GM18498 (cell line): ENCODE data around the gene BCAN.
"Not testable (repeated sequence)": the region's sequence is repeated elsewhere in the genome, so short reads cannot be mapped to it uniquely, and the experiment has no call there.

Experiments used
- ATAC-seq: cut with Tn5 transposase; IDR thresholded peaks from one replicate; pipeline ENCODE4 v1.9.1; 2021; ENCODE audit warnings: mild to moderate bottlenecking, moderate library complexity; ENCODE audit not compliant: unreplicated experiment

The BCAN gene

GRCh38 chr1:156615946-156616345, 26.0 kb upstream of the BCAN start:
- no peak for ATAC-seq

GRCh38 chr1:156616463-156616862, 25.5 kb upstream of the BCAN start:
- ATAC-seq, result no peak

GRCh38 chr1:156618853-156619581, 22.9 kb upstream of the BCAN start, which contains the start of gene HAPLN2:
TSS of gene HAPLN2 (plus strand) at chr1:156619415. CDS start at chr1:156623491, 4,076 bp downstream.
- ATAC-seq, result no peak

DNA sequence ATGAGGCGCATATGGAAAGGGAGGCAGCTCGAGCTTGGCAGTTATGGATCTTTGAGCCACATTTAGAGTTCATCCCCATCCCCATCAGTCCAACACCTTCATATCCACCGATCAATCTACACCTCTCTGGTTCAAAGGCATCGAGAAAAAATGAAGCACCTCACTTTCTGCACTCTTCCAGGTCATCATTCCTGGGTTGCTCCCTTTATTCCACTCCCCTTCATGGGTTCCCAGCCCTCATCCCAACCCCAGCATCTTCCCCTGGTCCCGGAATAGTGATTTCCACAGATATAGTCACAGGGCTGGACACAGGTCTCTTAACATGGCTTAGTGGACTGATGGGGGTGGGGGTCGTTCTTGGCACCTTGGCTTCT, 22.3 kb upstream of the BCAN start:
- ATAC-seq, result no peak

DNA sequence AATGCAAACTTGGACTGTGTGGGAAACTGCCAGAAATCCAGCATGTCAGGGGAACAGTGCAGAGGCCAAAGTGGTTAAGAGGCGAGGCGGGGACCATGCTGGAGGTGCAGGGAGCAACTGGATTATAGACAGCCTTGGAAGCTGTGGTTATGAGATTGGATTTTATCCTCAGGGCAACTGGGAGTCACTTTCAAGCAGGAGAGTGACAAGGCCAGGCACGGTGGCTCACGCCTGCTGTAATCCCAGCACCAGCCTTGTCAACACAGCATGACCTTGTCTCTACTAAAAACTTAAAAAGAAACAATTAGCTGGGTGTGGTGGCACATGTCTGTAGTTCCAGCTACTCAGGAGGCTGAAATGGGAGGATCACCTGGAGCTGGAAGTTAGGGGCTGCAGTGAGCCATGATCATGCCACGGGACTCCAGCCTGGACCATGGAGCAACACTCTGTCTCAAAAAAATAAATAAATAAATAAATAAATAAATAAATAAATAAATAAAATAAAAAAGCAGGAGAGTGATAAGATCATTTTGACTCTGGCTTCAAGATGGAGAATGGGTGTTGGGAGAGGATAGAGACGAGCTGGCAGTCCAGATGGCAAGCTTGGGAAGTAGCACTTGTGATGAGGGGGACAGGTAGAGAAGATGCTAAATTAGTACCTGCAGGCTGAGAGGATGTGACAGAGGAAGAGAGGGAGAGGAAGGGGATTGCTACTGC, 19.2 kb upstream of the BCAN start:
- ATAC-seq, result no peak

DNA sequence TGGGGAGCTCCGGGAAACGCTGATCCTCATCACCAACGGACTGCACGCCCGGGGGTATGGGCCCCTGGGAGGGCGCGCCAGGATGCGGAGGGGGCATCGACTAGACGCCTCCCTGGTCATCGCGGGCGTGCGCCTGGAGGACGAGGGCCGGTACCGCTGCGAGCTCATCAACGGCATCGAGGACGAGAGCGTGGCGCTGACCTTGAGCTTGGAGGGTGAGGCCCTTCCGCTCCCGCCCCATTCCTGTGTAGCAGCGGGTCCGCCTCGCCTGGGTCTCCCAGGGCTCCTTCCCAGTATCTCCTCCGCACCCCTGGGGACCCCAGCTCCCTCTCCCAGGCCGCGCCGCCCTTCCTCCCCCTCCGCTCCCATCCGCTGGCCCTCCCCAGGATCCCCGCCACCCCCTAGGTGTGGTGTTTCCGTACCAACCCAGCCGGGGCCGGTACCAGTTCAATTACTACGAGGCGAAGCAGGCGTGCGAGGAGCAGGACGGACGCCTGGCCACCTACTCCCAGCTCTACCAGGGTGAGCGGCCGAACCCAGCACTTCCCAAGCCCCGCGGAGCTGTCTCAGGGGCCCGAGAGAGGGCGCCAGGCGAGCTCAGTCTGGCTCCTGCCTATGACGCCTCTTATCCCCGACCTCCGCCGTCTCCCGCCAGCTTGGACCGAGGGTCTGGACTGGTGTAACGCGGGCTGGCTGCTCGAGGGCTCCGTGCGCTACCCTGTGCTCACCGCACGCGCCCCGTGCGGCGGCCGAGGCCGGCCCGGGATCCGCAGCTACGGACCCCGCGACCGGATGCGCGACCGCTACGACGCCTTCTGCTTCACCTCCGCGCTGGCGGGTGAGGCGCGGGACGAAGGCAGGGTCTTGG, 17.7 kb upstream of the BCAN start:
- ATAC-seq, result no peak

DNA sequence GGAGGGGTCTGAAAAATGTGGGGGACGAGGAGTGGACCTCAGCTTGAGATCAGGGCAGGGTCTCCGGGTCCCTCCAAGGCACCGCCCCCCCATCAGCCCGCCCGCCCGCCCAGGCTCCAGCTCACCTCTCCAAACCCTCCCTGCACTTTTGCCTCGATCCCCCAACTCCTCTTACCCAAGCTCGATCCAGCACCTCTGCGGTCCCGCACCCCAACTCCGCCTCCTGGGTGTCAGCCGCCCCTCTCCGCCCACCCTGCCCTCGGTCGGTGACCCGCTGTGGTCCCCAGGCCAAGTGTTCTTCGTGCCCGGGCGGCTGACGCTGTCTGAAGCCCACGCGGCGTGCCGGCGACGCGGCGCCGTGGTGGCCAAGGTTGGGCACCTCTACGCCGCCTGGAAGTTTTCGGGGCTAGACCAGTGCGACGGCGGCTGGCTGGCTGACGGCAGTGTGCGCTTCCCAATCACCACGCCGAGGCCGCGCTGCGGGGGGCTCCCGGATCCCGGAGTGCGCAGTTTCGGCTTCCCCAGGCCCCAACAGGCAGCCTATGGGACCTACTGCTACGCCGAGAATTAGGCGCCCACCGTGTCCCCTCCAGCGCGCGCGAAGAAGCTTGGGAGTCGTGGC, 17.0 kb upstream of the BCAN start:
- no peak for ATAC-seq

DNA sequence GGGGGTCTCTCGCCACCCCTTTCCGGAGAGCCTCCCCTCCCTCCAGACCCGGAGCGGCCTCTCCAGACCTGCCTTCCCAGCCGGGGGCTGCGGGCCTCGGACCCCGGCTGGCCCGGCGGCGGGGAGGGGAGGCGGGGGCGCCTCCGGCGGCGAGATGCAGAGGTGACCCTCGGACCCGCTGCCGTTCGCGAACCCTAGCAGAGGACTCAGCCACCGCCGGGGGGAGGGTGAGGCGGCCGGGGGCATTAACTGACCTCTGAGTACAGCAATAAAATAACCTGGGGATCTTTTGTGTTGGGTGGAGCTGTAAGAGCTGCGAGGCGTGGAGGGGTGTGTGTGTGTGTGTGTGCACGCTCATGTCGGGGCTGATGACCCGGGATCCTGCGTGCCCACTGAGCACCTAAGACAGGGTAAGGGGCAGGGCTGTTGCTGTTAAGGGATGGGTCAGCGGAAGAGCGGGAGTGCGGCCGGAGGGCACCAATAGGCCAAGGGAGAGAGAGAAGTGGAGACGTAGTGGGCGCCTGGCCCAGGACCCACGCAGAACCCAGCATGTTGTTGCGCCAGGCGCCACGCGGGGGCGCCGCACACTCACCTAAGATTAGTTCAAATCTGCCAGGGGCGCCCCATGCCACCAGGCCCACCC, 16.4 kb upstream of the BCAN start:
- ATAC-seq, result no peak

DNA sequence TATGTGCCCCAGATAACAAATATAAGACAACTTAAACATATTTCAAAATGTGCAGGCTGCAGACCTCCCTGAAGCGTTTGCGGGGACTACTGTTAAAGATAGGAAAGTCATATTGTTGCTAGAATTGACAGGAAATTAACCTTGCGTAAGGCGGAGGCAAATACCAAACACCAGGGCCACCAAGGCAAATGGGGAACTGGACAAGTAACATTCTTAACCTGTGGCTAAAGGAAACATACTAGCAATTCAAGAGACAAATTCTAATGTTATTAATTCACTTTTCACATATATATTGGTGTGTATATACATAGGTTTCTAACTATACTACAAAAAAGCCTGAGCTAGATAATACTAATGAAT, 15.9 kb upstream of the BCAN start:
- no peak for ATAC-seq

GRCh38 chr1:156627313-156627880, 14.5 kb upstream of the BCAN start:
- no peak for ATAC-seq

DNA sequence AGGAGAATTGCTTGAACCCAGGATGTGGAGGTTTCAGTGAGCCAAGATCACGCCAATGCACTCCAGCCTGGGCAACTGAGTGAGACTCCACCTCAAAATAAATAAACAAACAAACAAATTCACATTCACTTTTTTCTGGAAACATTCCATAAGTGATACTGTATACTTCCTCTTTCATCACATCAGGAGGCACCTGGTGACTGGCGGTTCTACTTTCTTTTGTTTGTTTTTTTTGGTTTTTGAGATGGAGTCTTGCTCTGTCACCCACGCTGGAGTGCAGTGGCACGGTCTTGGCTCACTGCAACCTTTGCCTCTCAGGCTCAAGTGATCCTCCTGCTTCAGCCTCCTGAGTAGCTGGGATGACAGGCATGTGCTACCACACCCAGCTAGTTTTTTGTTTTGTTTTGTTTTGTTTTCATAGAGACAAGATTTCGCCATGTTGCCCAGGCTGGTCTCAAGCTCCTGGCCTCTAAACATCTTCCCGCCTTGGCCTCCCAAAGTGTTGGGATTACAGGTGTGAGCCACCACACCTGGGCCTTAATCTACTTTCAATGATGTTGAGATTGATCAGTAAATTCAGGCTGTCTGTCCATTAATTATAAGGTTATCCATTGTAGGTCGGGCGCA, 12.0 kb upstream of the BCAN start:
- ATAC-seq, result no peak

GRCh38 chr1:156631152-156631551, 10.8 kb upstream of the BCAN start:
- not testable (repeated sequence) for ATAC-seq

- no peak for ATAC-seq
Measured at GRCh38 chr1:156632355-156632754, 9.6 kb upstream of the BCAN start.

DNA sequence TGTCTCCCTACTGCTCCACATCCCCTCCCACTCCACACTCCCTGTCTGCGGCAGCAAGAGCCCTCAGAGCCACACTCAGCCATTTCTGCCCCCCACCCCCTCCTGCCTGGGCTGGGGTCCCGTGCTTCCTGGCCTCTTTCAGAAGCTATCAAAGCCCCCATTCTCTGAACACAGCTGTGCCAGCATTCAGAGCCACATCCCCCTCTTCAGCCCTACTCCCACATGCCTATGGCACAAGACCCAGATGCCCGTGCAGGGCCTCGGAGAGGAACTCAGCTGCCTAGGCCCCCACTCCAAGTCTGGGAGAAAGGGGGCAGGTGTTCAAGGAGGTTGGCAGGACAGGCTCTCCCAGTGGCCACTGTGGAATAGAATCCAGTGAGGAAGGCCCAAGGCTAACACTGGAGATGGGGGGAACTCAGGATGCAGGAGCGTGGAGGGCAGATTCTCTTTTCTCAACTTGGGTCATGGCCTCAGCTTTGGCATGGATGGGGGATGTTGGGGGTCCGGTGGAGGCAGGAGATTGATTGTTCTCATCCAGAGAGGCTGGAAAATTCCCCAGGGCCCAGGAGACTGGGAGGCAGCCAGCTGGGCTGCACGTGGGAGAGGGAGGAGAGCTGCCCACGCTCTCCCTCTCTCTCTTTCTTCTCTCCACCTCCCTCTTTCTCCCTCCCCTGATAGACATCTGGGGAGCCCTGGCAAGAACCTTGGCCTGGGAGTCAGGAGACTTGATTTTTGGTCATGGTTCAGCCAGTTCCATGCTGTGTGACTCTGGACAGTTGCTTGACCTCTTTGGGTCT, 3.5 kb upstream of the BCAN start:
- no peak for ATAC-seq

DNA sequence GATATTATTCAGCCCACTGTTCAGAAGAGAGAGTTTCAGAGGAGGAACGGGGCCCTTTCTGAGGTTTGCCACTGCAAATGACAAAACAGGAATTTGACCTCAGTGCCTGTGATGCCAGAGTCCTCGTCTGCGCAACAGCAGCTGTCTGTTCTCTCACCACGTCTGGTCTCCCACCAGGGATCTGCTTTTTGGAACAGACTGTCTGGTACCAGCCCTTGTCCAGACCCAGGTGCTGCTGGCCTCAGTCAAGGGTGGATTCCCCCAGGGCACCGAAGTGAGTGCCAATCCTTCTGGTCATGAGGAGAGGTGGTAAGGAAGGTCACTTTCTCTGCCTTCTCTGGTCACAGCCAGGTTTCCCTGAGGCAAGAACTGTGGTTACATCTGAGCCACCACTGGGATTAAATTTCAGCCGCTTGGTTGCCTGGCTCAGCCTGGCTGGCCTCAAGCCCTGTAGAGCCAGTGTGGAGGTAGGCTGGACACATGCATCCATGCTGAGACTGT, 2.3 kb upstream of the BCAN start:
- no peak for ATAC-seq

GRCh38 chr1:156640842-156641706, 843 bp upstream of the BCAN start:
- no peak for ATAC-seq

GRCh38 chr1:156642265-156643048, 540 bp downstream of the BCAN start:
- no peak for ATAC-seq
